Activated CD8-positive, alpha-beta T cell treated with anti-CD3 and anti-CD28 coated beads for 36 hours (primary cell): ENCODE measurements around the gene STEAP3. TPM values are rescaled to one million over a fixed set of nuclear protein-coding genes. Genes with fewer than 3 reads are reported as not detected.

ENCODE experiments used
- ATAC-seq: fragments of 200-7000 bp; cut with Tn5 transposase; one replicate; pipeline ENCODE4 v1.10.0; 2021; ENCODE audit warnings: mild to moderate bottlenecking, moderate library complexity
- CTCF ChIA-PET: fragments of 350-600 bp; sonication (Branson Sonifier 250); formaldehyde crosslinking; loops from one replicate; lab custom pipeline; 2021; ENCODE audit warnings: antibody characterized with exemption; lab: Charles Lee
- POLR2A ChIA-PET: fragments of 350-600 bp; sonication (Branson Sonifier 250); formaldehyde crosslinking; loops from one replicate; lab custom pipeline; 2021; ENCODE audit warnings: antibody characterized with exemption; lab: Charles Lee
- DNase-seq: peaks from one replicate; pipeline ENCODE4 v3.0.0-alpha.2; 2020
- H3K27ac Mint-ChIP-seq: one replicate; pipeline ENCODE4 v1.8.0; 2021; ENCODE audit warnings: mild to moderate bottlenecking, mixed read lengths
- H3K27me3 Mint-ChIP-seq: one replicate; pipeline ENCODE4 v1.8.0; 2021; ENCODE audit warnings: mixed read lengths
- H3K36me3 Mint-ChIP-seq: one replicate; pipeline ENCODE4 v1.8.0; 2021; ENCODE audit warnings: low read depth, mixed read lengths
- H3K4me1 Mint-ChIP-seq: one replicate; pipeline ENCODE4 v1.8.0; 2021; ENCODE audit warnings: low read depth, mixed read lengths
- H3K4me3 Mint-ChIP-seq: one replicate; pipeline ENCODE4 v1.8.0; 2021; ENCODE audit warnings: mild to moderate bottlenecking, moderate library complexity, mixed read lengths
- H3K9me3 Mint-ChIP-seq: one replicate; pipeline ENCODE4 v1.8.0; 2021; ENCODE audit warnings: mixed read lengths
- intact Hi-C: fragments of 100-400 bp; cut with micrococcal nuclease; formaldehyde crosslinking; loops from one replicate; pipeline ENCODE4 v1.10.0; 2022
- total RNA-seq, 2 experiments: library from RNA; stranded (reverse); gene quantifications; one replicate each; pipeline ENCODE4 v1.2.3, GENCODE V29; 2021
- TF ChIP-seq, protein P1 (sequence below): fragments of 200-600 bp; IDR thresholded peaks from one replicate; pipeline ENCODE4 v1.8.0; 2022; ENCODE audit warnings: antibody characterized with exemption, mild to moderate bottlenecking

The STEAP3 gene
- total RNA-seq, 2 experiments from 2014 or later, result 0.18 to 0.34 TPM

GRCh38 chr2:119192893-119193292 lies 30.7 kb upstream of the STEAP3 start:
- H3K4me3 Mint-ChIP-seq, result no peak overlapping the region
- TF ChIP-seq, protein P1, sequence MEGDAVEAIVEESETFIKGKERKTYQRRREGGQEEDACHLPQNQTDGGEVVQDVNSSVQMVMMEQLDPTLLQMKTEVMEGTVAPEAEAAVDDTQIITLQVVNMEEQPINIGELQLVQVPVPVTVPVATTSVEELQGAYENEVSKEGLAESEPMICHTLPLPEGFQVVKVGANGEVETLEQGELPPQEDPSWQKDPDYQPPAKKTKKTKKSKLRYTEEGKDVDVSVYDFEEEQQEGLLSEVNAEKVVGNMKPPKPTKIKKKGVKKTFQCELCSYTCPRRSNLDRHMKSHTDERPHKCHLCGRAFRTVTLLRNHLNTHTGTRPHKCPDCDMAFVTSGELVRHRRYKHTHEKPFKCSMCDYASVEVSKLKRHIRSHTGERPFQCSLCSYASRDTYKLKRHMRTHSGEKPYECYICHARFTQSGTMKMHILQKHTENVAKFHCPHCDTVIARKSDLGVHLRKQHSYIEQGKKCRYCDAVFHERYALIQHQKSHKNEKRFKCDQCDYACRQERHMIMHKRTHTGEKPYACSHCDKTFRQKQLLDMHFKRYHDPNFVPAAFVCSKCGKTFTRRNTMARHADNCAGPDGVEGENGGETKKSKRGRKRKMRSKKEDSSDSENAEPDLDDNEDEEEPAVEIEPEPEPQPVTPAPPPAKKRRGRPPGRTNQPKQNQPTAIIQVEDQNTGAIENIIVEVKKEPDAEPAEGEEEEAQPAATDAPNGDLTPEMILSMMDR, result no peak
- ChIA-PET CTCF (no interaction called here), POLR2A (no interaction called here)
- no peaks in the 10 kb centered on the region for H3K4me1 Mint-ChIP-seq
- no peaks in the 10 kb centered on the region for H3K36me3 Mint-ChIP-seq
- H3K9me3 Mint-ChIP-seq, result no peaks in the 10 kb centered on the region
- ATAC-seq (no peak), DNase-seq (no peak)
- H3K27ac Mint-ChIP-seq, result no peak overlapping the region
- intact Hi-C loops, result no loop called here
- peaks cover 9% of the 10 kb centered on the region for H3K27me3 Mint-ChIP-seq

DNA sequence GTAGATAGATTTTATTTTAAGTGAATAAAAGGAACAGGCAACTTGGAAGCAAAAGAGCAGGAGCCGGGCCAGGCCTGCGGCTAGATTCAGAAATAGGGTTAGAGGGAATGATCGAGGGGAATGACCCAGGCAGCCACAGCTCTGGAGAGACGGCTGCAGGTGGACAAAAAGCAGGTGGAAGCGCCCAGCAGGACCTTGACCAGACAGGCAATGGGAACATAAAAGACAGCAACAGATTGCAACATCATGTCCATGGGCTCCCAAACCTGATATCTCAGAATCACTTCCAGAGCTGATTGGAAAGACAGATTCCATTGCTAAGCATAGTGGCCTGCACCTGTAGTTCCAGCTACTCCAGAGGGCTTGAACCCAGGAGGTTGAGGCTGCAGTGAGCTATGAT lies 28.6 kb upstream of the STEAP3 start:
- Mint-ChIP-seq H3K27me3 (peaks cover 9% of the 10 kb centered on the region), H3K36me3 (no peaks in the 10 kb centered on the region), H3K9me3 (no peaks in the 10 kb centered on the region), H3K27ac (no peak overlapping the region), H3K4me3 (no peak overlapping the region), H3K4me1 (no peaks in the 10 kb centered on the region)
- ChIA-PET CTCF (no interaction called here), POLR2A (no interaction called here)
- intact Hi-C loops, result no loop called here
- DNase-seq (no peak), ATAC-seq (no peak)
- TF ChIP-seq, protein P1, result no peak

DNA sequence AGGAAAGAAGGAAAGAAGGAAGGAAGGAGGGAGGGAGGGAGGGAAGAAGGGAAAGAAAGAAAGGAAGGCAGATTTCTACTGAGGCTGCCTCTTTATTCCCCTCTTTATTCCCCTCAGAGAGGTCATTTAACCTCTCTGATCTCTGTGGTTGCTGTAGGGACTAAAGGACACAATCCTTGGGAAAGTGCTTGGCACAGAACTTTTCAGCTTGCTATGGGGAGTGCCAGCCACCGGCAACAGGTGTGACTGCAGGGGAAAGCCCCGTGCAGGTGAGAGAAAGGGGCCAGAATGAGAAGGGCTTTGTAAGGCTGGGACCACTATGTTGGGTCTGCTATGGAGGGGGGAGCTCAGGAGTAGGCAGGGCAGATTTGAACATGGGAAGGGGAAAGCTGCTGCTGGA lies 27.7 kb upstream of the STEAP3 start:
- H3K36me3 Mint-ChIP-seq, result no peaks in the 10 kb centered on the region
- POLR2A ChIA-PET, result no interaction called here

DNA sequence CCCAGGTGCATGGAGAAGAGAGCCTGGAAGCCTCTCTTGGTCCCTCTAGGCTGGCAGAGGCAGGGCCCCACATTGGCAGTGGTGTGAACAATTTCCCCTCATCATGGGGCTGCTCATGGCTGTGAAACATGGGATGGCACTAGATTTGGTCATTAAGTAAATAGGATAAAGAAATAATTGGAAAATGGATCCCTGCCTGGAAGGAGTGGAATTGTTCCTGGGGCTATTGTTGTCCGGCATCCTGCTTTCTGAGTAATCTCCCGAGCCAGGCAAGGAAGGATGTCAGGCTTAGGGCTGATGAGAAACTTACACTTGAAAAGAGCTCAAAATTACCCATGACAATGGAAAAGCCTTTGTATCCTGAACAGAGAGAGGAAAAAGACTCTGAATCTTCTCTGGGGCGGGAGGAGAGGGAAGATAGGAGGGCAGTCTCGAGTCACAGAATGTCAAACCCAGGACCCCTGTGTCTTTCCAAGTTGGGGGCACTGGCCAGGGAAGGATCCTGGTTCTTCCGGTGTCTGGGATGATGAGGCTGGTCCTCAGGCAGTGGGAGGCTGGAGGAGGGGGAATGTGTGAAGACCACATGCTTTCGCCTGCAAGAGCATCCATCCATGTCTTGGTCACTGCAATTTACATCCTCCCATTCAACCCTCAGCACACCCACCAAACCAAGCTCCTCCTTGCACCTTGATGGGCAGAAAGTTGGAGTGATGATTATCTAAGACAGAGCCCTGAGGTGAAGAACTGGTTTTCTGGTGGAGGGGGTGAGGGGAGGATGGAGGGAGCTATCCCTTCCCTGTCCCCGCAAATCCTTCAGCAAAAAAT lies 27.1 kb upstream of the STEAP3 start:
- CTCF ChIA-PET, result no interaction called here
- ATAC-seq, result no peak
- no peak overlapping the region for H3K27ac Mint-ChIP-seq
- H3K36me3 Mint-ChIP-seq, result no peaks in the 10 kb centered on the region
- intact Hi-C loops, result no loop called here
- H3K4me3 Mint-ChIP-seq, result no peak overlapping the region
- TF ChIP-seq, protein P1, result no peak
- no peaks in the 10 kb centered on the region for H3K9me3 Mint-ChIP-seq
- DNase-seq, result no peak
- peaks cover 9% of the 10 kb centered on the region for H3K27me3 Mint-ChIP-seq
- no peaks in the 10 kb centered on the region for H3K4me1 Mint-ChIP-seq
- POLR2A ChIA-PET, result no interaction called here

More for the DNA sequence above, 27.7 kb upstream of the STEAP3 start:
- DNase-seq (no peak), ATAC-seq (no peak)
- CTCF ChIA-PET, result no interaction called here
- Mint-ChIP-seq H3K27ac (no peak overlapping the region), H3K27me3 (peaks cover 9% of the 10 kb centered on the region), H3K4me1 (no peaks in the 10 kb centered on the region), H3K9me3 (no peaks in the 10 kb centered on the region), H3K4me3 (no peak overlapping the region)
- intact Hi-C loops, result no loop called here
- TF ChIP-seq, protein P1, result no peak

DNA sequence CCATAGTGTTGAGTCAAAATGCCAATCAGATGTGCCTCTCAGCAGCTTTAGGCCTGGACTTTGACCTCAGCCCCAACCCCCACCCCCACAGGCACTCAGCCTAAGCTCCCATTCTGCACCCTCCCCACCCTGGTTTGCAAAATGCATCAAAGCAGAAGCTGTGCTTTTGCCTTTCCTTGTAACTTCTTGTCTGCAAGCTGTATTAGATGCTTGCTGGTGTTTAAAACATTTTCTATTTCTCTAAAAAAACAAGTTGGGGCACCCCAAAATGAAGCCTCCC lies 26.6 kb upstream of the STEAP3 start:
- CTCF ChIA-PET, result no interaction called here
- intact Hi-C loops, result no loop called here
- no peaks in the 10 kb centered on the region for H3K4me1 Mint-ChIP-seq
- no peak overlapping the region for H3K27ac Mint-ChIP-seq
- no peaks in the 10 kb centered on the region for H3K9me3 Mint-ChIP-seq
- DNase-seq (no peak), ATAC-seq (no peak)
- TF ChIP-seq, protein P1, result no peak
- no peak overlapping the region for H3K4me3 Mint-ChIP-seq
- H3K27me3 Mint-ChIP-seq, result peaks cover 9% of the 10 kb centered on the region
- POLR2A ChIA-PET, result no interaction called here
- H3K36me3 Mint-ChIP-seq, result no peaks in the 10 kb centered on the region
